ENCODE results near the gene SLC25A42.
"Not testable (repeated sequence)": the region's sequence is repeated elsewhere in the genome, so short reads cannot be mapped to it uniquely, and the experiment has no call there.

Gene SLC25A42

GRCh38 chr19:19145684-19146608, 82.2 kb downstream of the SLC25A42 start:
- peak; percentile 89 for TF ChIP-seq CTCF (IDR thresholded peaks at IDR 0.05; ENCODE audit: insufficient read depth, low read depth, low read length, missing control alignments)
- peak; percentile 58 for DNase-seq (ENCODE audit: low read depth)
- H3K4me3 ChIP-seq (ENCODE audit: low read length): no peak overlapping the region

GRCh38 chr19:19146865-19147264, 83.1 kb downstream of the SLC25A42 start:
- no peak for DNase-seq (ENCODE audit: low read depth)
- TF ChIP-seq CTCF (IDR thresholded peaks at IDR 0.05; ENCODE audit: insufficient read depth, low read depth, low read length, missing control alignments): no peak
- no peak overlapping the region for H3K4me3 ChIP-seq (ENCODE audit: low read length)

- TF ChIP-seq CTCF (IDR thresholded peaks at IDR 0.05; ENCODE audit: insufficient read depth, low read depth, low read length, missing control alignments): no peak
- DNase-seq (ENCODE audit: low read depth): no peak
- no peak overlapping the region for H3K4me3 ChIP-seq (ENCODE audit: low read length)
Measured at GRCh38 chr19:19147344-19147743, 83.5 kb downstream of the SLC25A42 start.

- not testable (repeated sequence) for H3K4me3 ChIP-seq (ENCODE audit: low read length); DNase-seq (ENCODE audit: low read depth)
Measured at GRCh38 chr19:19148504-19148903, 84.7 kb downstream of the SLC25A42 start.

- H3K4me3 ChIP-seq (ENCODE audit: low read length): no peak overlapping the region
- DNase-seq (ENCODE audit: low read depth): no peak
- no peak for TF ChIP-seq CTCF (IDR thresholded peaks at IDR 0.05; ENCODE audit: insufficient read depth, low read depth, low read length, missing control alignments)
Measured at GRCh38 chr19:19149435-19149834, 85.6 kb downstream of the SLC25A42 start.

- no peak for TF ChIP-seq CTCF (IDR thresholded peaks at IDR 0.05; ENCODE audit: insufficient read depth, low read depth, low read length, missing control alignments)
- H3K4me3 ChIP-seq (ENCODE audit: low read length): no peak overlapping the region
- DNase-seq (ENCODE audit: low read depth): no peak
Measured at GRCh38 chr19:19151418-19151817, 87.6 kb downstream of the SLC25A42 start.

GRCh38 chr19:19152668-19153384, 89.0 kb downstream of the SLC25A42 start:
- no peak for DNase-seq (ENCODE audit: low read depth)
- H3K4me3 ChIP-seq (ENCODE audit: low read length): no peak overlapping the region
- no peak for TF ChIP-seq CTCF (IDR thresholded peaks at IDR 0.05; ENCODE audit: insufficient read depth, low read depth, low read length, missing control alignments)
